Effector memory CD4-positive, alpha-beta T cell (primary cell): Measurements from ENCODE around the gene SCAPER.

Source experiments
- DNase-seq, 3 donors: peaks; one replicate each; pipeline ENCODE4 v3.0.0-alpha.2; 2020
- H3K27ac ChIP-seq: 2 replicates; pipeline ENCODE4 v1.7.0; 2013; ENCODE audit warnings: mild to moderate bottlenecking, low read length, moderate library complexity; ENCODE audit not compliant: insufficient read depth, poor library complexity, severe bottlenecking
- H3K27me3 ChIP-seq: replicated peaks from 2 replicates; pipeline ENCODE4 v1.7.0; 2013; ENCODE audit warnings: mild to moderate bottlenecking, low read length; ENCODE audit not compliant: insufficient read depth, control insufficient read depth, poor library complexity, severe bottlenecking
- H3K36me3 ChIP-seq: 2 replicates; pipeline ENCODE4 v1.7.0; 2013; ENCODE audit warnings: mild to moderate bottlenecking, low read length, moderate library complexity; ENCODE audit not compliant: control insufficient read depth, insufficient read depth
- H3K4me1 ChIP-seq: 2 replicates; pipeline ENCODE4 v1.7.0; 2013; ENCODE audit warnings: low read length, mild to moderate bottlenecking; ENCODE audit not compliant: control insufficient read depth, insufficient read depth, poor library complexity, severe bottlenecking
- H3K4me3 ChIP-seq: 2 replicates; pipeline ENCODE4 v1.7.0; 2013; ENCODE audit warnings: low read length, low read depth, mild to moderate bottlenecking; ENCODE audit not compliant: insufficient read depth, poor library complexity, severe bottlenecking
- H3K9me3 ChIP-seq: 2 replicates; pipeline ENCODE4 v1.7.0; 2013; ENCODE audit warnings: mild to moderate bottlenecking, low read length, moderate library complexity; ENCODE audit not compliant: control insufficient read depth

SCAPER gene

GRCh38 chr15:76378691-76379090, 526.4 kb downstream of the SCAPER start:
- no peak overlapping the region for H3K4me3 ChIP-seq
- H3K27ac ChIP-seq = no peak overlapping the region
- H3K36me3 ChIP-seq = peaks cover 6% of the 10 kb centered on the region
- no peaks in the 10 kb centered on the region for H3K4me1 ChIP-seq
- H3K9me3 ChIP-seq = no peaks in the 10 kb centered on the region
- no peaks in the 10 kb centered on the region for H3K27me3 ChIP-seq
- no peak for DNase-seq

GRCh38 chr15:76377751-76378150, 527.4 kb downstream of the SCAPER start:
- Histone ChIP-seq H3K4me3 (no peak overlapping the region), H3K9me3 (no peaks in the 10 kb centered on the region), H3K27me3 (no peaks in the 10 kb centered on the region), H3K4me1 (no peaks in the 10 kb centered on the region), H3K36me3 (peaks cover 6% of the 10 kb centered on the region), H3K27ac (no peak overlapping the region)
- DNase-seq = no peak

- Histone ChIP-seq H3K27me3 (no peaks in the 10 kb centered on the region), H3K36me3 (peaks cover 9% of the 10 kb centered on the region), H3K4me1 (no peaks in the 10 kb centered on the region), H3K9me3 (no peaks in the 10 kb centered on the region), H3K4me3 (no peak overlapping the region), H3K27ac (no peak overlapping the region)
- no peak for DNase-seq
Observed at GRCh38 chr15:76377217-76377616, 527.9 kb downstream of the SCAPER start.

- Histone ChIP-seq H3K9me3 (no peaks in the 10 kb centered on the region), H3K4me3 (no peak overlapping the region), H3K27me3 (no peaks in the 10 kb centered on the region), H3K36me3 (peaks cover 11% of the 10 kb centered on the region), H3K4me1 (no peaks in the 10 kb centered on the region), H3K27ac (no peak overlapping the region)
- DNase-seq = no peak
Observed at GRCh38 chr15:76376816-76377215, 528.3 kb downstream of the SCAPER start.

GRCh38 chr15:76376029-76376428, 529.1 kb downstream of the SCAPER start:
- Histone ChIP-seq H3K36me3 (peaks cover 11% of the 10 kb centered on the region), H3K4me1 (no peaks in the 10 kb centered on the region), H3K9me3 (no peaks in the 10 kb centered on the region), H3K4me3 (no peak overlapping the region), H3K27me3 (no peaks in the 10 kb centered on the region), H3K27ac (no peak overlapping the region)
- DNase-seq = no peak

GRCh38 chr15:76368122-76368621, 537.0 kb downstream of the SCAPER start:
- DNase-seq = no peak
- Histone ChIP-seq H3K27me3 (no peaks in the 10 kb centered on the region), H3K4me1 (no peaks in the 10 kb centered on the region), H3K27ac (no peak overlapping the region), H3K36me3 (peaks cover 5% of the 10 kb centered on the region), H3K4me3 (no peak overlapping the region), H3K9me3 (no peaks in the 10 kb centered on the region)

GRCh38 chr15:76366714-76367113, 538.4 kb downstream of the SCAPER start:
- H3K27me3 ChIP-seq = no peaks in the 10 kb centered on the region
- H3K27ac ChIP-seq = no peak overlapping the region
- no peaks in the 10 kb centered on the region for H3K9me3 ChIP-seq
- no peak overlapping the region for H3K4me3 ChIP-seq
- no peaks in the 10 kb centered on the region for H3K36me3 ChIP-seq
- no peaks in the 10 kb centered on the region for H3K4me1 ChIP-seq
- DNase-seq = no peak

- no peak overlapping the region for H3K4me3 ChIP-seq
- no peak overlapping the region for H3K27ac ChIP-seq
- no peaks in the 10 kb centered on the region for H3K4me1 ChIP-seq
- H3K27me3 ChIP-seq = no peaks in the 10 kb centered on the region
- H3K36me3 ChIP-seq = no peaks in the 10 kb centered on the region
- DNase-seq = no peak
- H3K9me3 ChIP-seq = no peaks in the 10 kb centered on the region
Observed at GRCh38 chr15:76363251-76363650, 541.9 kb downstream of the SCAPER start.

GRCh38 chr15:76360416-76360815, 544.7 kb downstream of the SCAPER start:
- DNase-seq = no peak
- no peak overlapping the region for H3K27ac ChIP-seq
- no peaks in the 10 kb centered on the region for H3K4me1 ChIP-seq
- no peaks in the 10 kb centered on the region for H3K36me3 ChIP-seq
- no peaks in the 10 kb centered on the region for H3K27me3 ChIP-seq
- H3K9me3 ChIP-seq = no peaks in the 10 kb centered on the region
- no peak overlapping the region for H3K4me3 ChIP-seq

GRCh38 chr15:76359152-76359551, 546.0 kb downstream of the SCAPER start:
- DNase-seq = no peak
- no peaks in the 10 kb centered on the region for H3K9me3 ChIP-seq
- no peak overlapping the region for H3K4me3 ChIP-seq
- H3K4me1 ChIP-seq = no peaks in the 10 kb centered on the region
- no peaks in the 10 kb centered on the region for H3K36me3 ChIP-seq
- no peaks in the 10 kb centered on the region for H3K27me3 ChIP-seq
- H3K27ac ChIP-seq = no peak overlapping the region

- Histone ChIP-seq H3K27ac (no peak overlapping the region), H3K9me3 (no peaks in the 10 kb centered on the region), H3K36me3 (no peaks in the 10 kb centered on the region), H3K4me3 (no peak overlapping the region), H3K27me3 (no peaks in the 10 kb centered on the region), H3K4me1 (no peaks in the 10 kb centered on the region)
- DNase-seq = no peak
Observed at GRCh38 chr15:76358453-76358852, 546.7 kb downstream of the SCAPER start.
